Retinal pigment epithelial cell (primary cell): Measurements from ENCODE around the gene KHDRBS2.

Experiments used
- DNase-seq: peaks from one replicate; pipeline ENCODE4 v3.0.0-alpha.2; 2010; ENCODE audit warnings: low read depth
- H3K4me3 ChIP-seq: 2 replicates; pipeline ENCODE4 v1.5.1; 2011; ENCODE audit warnings: mild to moderate bottlenecking, low read length, control low read depth, moderate library complexity
- TF ChIP-seq, protein P1 (sequence below): conservative IDR thresholded peaks from 2 replicates; pipeline ENCODE4 v1.5.1; 2011; ENCODE audit warnings: low read depth, low read length, control low read depth, inconsistent platforms

KHDRBS2 gene

GRCh38 chr6:62043084-62043483 lies 242.9 kb downstream of the KHDRBS2 start:
- no peak for DNase-seq
- no peak overlapping the region for H3K4me3 ChIP-seq
- TF ChIP-seq, protein P1, sequence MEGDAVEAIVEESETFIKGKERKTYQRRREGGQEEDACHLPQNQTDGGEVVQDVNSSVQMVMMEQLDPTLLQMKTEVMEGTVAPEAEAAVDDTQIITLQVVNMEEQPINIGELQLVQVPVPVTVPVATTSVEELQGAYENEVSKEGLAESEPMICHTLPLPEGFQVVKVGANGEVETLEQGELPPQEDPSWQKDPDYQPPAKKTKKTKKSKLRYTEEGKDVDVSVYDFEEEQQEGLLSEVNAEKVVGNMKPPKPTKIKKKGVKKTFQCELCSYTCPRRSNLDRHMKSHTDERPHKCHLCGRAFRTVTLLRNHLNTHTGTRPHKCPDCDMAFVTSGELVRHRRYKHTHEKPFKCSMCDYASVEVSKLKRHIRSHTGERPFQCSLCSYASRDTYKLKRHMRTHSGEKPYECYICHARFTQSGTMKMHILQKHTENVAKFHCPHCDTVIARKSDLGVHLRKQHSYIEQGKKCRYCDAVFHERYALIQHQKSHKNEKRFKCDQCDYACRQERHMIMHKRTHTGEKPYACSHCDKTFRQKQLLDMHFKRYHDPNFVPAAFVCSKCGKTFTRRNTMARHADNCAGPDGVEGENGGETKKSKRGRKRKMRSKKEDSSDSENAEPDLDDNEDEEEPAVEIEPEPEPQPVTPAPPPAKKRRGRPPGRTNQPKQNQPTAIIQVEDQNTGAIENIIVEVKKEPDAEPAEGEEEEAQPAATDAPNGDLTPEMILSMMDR: no peak

DNA sequence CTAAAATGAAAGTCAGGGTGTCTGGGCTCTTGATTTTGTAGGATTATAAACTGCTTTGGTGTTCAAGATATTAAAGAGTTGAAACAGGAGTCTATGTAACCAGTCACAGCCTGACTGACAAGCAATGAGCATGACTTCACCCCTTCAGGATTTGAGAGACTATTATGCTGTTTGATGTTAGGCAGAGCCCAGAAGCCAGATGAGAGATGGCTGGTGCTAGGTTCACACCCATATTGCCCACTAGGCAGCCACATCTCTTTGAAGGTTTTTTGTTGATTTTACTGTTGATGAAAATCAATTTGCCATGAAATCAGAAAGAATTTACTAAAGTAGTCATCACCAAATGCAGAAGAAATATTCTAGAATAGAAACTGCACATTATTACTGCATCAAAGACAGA lies 243.6 kb downstream of the KHDRBS2 start:
- TF ChIP-seq, protein P1: no peak
- no peak overlapping the region for H3K4me3 ChIP-seq
- no peak for DNase-seq

DNA sequence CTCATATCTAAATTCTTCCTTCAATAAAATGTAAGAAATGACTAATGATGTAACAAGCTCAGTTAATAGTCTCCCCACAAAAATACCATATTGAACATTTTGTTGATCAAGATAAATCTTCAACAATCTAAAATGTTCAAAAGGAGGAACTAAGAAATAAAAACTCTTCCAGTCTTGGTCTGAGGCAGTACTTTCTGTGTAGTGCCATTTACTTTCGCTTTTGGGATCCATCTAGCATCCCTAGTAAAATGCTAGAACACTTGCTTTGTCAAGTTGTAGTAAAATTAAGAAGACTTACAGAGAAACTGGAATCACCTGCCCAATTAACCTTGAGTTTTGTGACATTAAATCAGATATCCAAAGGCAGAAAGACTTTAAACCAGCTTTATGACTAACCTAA lies 246.4 kb downstream of the KHDRBS2 start:
- no peak overlapping the region for H3K4me3 ChIP-seq
- no peak for DNase-seq
- TF ChIP-seq, protein P1: no peak

GRCh38 chr6:62037445-62037844 lies 248.6 kb downstream of the KHDRBS2 start:
- TF ChIP-seq, protein P1: no peak

DNA sequence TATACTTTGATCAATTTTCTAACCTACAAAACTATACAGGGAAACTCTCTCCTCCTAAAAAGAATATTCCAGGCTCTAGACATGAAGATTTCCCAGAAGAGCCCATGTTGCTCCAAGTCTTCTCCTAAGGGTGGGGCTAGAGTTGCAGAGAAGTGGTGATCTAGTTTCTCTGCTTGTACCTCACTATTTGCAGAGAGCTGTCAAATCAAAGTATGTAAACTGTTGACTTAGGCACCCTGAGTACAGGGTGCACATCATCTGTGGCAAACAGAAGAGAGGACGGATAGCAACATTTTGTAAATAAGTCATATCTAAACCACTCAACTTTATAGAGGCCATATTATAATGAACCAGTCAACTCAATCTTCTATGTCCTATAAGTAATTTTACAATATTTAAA lies 250.1 kb downstream of the KHDRBS2 start:
- DNase-seq: no peak
- TF ChIP-seq, protein P1: no peak
- H3K4me3 ChIP-seq: no peak overlapping the region

More at GRCh38 chr6:62037445-62037844, 248.6 kb downstream of the KHDRBS2 start:
- H3K4me3 ChIP-seq: no peak overlapping the region
- DNase-seq: no peak

DNA sequence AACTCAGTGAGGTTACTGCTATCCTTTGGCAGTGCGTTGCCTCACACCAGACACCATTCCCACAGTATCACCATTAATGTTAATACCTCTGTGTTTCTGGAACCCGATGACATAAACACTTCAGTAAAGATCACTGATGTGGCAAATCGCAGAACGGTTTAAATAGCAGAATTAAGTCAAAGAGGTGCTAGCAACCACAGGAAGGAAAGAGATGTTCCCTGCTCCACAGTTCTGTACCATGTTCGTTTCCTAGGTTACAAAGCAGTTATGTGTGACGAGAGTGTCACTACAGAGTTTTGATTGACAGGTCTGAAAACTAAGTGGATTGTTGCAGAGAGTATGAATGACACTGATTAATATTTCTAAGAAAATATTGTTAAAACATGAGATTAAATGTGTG lies 272.3 kb downstream of the KHDRBS2 start:
- no peak for DNase-seq
- TF ChIP-seq, protein P1: no peak
- H3K4me3 ChIP-seq: no peak overlapping the region

- DNase-seq: no peak
- no peak overlapping the region for H3K4me3 ChIP-seq
- TF ChIP-seq, protein P1: no peak
These were observed 276.6 kb downstream of the KHDRBS2 start for GRCh38 chr6:62009445-62009844.
